ENCODE results near the gene L1TD1.
"Not testable (repeated sequence)": the region's sequence is repeated elsewhere in the genome, so short reads cannot be mapped to it uniquely, and the experiment has no call there.

DNA sequence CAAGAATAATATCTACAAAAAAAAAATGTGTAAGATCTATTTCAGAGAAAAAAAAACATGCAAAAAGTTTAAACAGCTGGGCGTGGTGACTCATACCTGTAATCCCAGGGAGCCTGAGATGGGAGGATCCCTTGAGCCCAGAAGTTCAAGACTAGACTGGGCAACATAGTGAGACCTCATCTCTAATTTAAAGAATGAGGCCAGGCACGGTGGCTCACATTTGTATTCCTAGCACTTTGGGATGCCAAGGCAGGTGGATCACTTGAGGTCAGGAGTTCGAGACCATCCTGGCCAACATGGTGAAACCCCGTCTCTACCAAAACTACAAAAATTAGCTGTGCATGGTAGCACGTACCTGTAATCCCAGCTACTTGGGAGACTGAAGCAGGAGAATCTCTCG, 9.4 kb upstream of the L1TD1 start:
- not testable (repeated sequence) for TF ChIP-seq CTCF (conservative IDR thresholded peaks at IDR 0.05; ENCODE audit: low read depth in 2 of 2); EZH2 (IDR thresholded peaks at IDR 0.05; ENCODE audit: low read depth, unreplicated experiment); EZH2phosphoT487 (IDR thresholded peaks at IDR 0.05; ENCODE audit: unreplicated experiment); CREB1 (CRISPR knock-in tag; IDR thresholded peaks at IDR 0.05; ENCODE audit: low read depth); REST (IDR thresholded peaks at IDR 0.05; ENCODE audit: unreplicated experiment); POLR2AphosphoS5 (IDR thresholded peaks at IDR 0.05; ENCODE audit: low read depth); ZNF331 (CRISPR knock-in tag; IDR thresholded peaks at IDR 0.05; ENCODE audit: low read depth)
- TF ChIP-seq, protein P1, sequence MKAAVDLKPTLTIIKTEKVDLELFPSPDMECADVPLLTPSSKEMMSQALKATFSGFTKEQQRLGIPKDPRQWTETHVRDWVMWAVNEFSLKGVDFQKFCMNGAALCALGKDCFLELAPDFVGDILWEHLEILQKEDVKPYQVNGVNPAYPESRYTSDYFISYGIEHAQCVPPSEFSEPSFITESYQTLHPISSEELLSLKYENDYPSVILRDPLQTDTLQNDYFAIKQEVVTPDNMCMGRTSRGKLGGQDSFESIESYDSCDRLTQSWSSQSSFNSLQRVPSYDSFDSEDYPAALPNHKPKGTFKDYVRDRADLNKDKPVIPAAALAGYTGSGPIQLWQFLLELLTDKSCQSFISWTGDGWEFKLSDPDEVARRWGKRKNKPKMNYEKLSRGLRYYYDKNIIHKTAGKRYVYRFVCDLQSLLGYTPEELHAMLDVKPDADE (IDR thresholded peaks at IDR 0.05): not testable (repeated sequence)

Data from GM23338 (cell line).